ENCODE results near the gene FHAD1.

DNA sequence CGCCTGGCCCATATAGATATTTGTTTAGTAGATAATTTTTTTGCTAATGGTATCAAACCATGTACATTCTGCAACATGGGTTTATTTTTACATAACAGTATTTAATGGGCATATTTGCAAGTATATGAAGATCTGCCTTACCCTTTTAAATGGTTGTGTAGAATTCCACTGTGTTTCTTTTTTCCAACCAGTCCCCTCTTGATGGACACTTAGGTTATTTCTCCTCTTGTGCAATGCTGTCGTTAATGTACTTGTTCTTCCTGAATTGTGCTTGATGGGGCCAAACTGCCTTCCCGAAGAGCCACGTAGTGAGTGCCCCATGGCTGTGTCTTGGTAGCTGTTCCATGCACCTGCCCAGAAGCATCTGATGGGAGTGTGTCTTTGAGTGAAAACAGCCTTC, 123.2 kb downstream of the FHAD1 start:
- TF ChIP-seq, protein P1, sequence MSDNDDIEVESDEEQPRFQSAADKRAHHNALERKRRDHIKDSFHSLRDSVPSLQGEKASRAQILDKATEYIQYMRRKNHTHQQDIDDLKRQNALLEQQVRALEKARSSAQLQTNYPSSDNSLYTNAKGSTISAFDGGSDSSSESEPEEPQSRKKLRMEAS (IDR thresholded peaks at IDR 0.05; ENCODE audit: low read depth, low read length), result no peak
- TF ChIP-seq CTCF (IDR thresholded peaks at IDR 0.05 in 2 of 3, conservative IDR thresholded peaks at IDR 0.05 in 1 of 3; ENCODE audit: control insufficient read depth in 2 of 3, extremely low read depth in 1 of 3, insufficient read depth in 1 of 3, low read depth in 3 of 3, low read length in 3 of 3) (no peak), IKZF2 (IDR thresholded peaks at IDR 0.05) (no peak), CHD1 (IDR thresholded peaks at IDR 0.05; ENCODE audit: low read depth, low read length) (no peak), FOXM1 (IDR thresholded peaks at IDR 0.05; ENCODE audit: low read depth, low read length) (no peak), RAD21 (IDR thresholded peaks at IDR 0.05; ENCODE audit: insufficient read depth, low read depth, low read length) (no peak), SP1 (IDR thresholded peaks at IDR 0.05; ENCODE audit: low read depth, low read length) (no peak), MEF2B (IDR thresholded peaks at IDR 0.05; ENCODE audit: partially characterized antibody, poor library complexity, severe bottlenecking) (no peak), PML (IDR thresholded peaks at IDR 0.05; ENCODE audit: low read length) (no peak)
